Measurements from ENCODE around the gene ZNF335.

DNA sequence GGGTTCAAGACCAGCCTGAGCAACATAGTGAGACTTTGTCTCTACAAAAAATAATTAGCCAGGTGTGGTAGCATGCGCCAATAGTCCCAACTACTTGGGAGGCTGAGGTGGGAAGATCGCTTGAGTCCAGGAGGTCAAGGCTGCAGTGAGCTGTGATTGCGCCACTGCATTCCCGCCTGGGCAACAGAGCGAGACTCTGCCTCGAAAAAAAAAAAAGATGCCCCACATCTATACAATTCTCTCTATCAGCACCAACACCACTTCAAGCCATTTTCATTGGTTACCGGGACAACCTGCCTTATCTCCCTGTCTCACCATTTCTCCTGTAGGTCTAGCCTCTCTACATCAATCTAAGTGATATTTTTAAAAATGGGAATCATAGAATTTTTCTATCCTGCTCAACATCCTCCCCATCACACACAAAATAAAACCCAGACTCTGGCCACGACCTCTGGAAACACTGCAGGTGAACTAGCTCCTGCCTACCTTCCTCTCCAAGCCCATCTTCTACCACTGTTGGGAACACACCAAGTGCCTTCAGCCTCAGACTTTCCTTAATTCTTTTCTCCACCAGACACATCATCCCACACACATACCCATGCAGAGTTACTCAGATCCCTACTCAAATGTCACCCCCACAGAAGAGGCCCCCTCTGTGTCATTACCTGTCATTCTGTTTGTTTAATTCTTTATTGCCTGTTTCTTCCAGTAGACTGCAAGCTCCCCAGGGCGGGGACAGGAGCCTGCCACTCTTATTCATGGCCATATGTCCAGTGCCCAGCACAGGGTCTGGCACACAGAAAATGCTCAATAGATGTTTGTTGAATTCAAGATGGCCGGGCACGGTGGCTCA lies 50.4 kb downstream of the ZNF335 start:
- TF ChIP-seq POLR2A (IDR thresholded peaks at IDR 0.05; ENCODE audit: low read depth, low read length) (no peak), TAF1 (IDR thresholded peaks at IDR 0.05; ENCODE audit: low read depth, low read length) (no peak), POLR2AphosphoS5 (IDR thresholded peaks at IDR 0.05; ENCODE audit: low read depth, low read length) (no peak), POU2F2 (IDR thresholded peaks at IDR 0.05; ENCODE audit: low read depth, low read length) (no peak), PAX5 (IDR thresholded peaks at IDR 0.05; ENCODE audit: insufficient read depth, low read length, severe bottlenecking) (no peak)
